HepG2 (cell line): Measurements from ENCODE around the gene COL25A1. TPM values are rescaled to one million over a fixed set of nuclear protein-coding genes. Genes with fewer than 3 reads are reported as not detected.

Source experiments
- ATM ChIP-seq: fragments of 450-650 bp; IDR thresholded peaks from 2 replicates; pipeline ENCODE4 v1.7.1; 2017; ENCODE audit warnings: mild to moderate bottlenecking, borderline replicate concordance
- PPARG ChIP-seq: conservative IDR thresholded peaks from 2 replicates; pipeline ENCODE4 v1.6.1; 2016; ENCODE audit warnings: missing biosample characterization, missing genetic modification reagents
- ZC3H13 ChIP-seq: sonication (generic); formaldehyde crosslinking; IDR thresholded peaks from 2 replicates; pipeline ENCODE4 v1.8.1; 2023; ENCODE audit warnings: mild to moderate bottlenecking, missing genetic modification reagents, moderate library complexity
- ZNF205 ChIP-seq: IDR thresholded peaks from 2 replicates; pipeline ENCODE4 v1.6.1; 2018; ENCODE audit warnings: missing biosample characterization, missing genetic modification reagents
- ZNF737 ChIP-seq: sonication (generic); formaldehyde crosslinking; IDR thresholded peaks from 2 replicates; pipeline ENCODE4 v1.5.0; 2020; ENCODE audit warnings: missing genetic modification reagents, mild to moderate bottlenecking, borderline replicate concordance
- ZNF773 ChIP-seq: sonication (generic); formaldehyde crosslinking; IDR thresholded peaks from 2 replicates; pipeline ENCODE4 v1.4.0; 2020; ENCODE audit warnings: missing genetic modification reagents, borderline replicate concordance
- polyA plus RNA-seq, 8 experiments: library from polyadenylated mRNA; depleted of rRNA in 3 of 8; stranded (reverse) in 7 of 8; unstranded in 1 of 8; fragments of >200 nt; fragmentation: Illumina TruSeq in 4 of 8; extraction: Trizol in 4 of 8; gene quantifications; 2 replicates each; pipeline versions ENCODE4 v1.2.1 to v1.2.3, GENCODE V29; 2011 to 2016; ENCODE audit warnings: low read depth in 4 of 8, missing spikeins in 1 of 8, mixed read lengths in 1 of 8; ENCODE audit not compliant: insufficient read depth in 1 of 8
- total RNA-seq, 5 experiments: library from RNA; depleted of rRNA; stranded (reverse); fragments of >200 nt; fragmentation: Illumina TruSeq; extraction: Trizol; gene quantifications; 2 replicates each; pipeline ENCODE4 v1.2.3, GENCODE V29; 2016; ENCODE audit warnings: low read depth in 1 of 5
- TF ChIP-seq, protein P1 (sequence below): sonication (generic); formaldehyde crosslinking; IDR thresholded peaks from 2 replicates; pipeline ENCODE4 v1.5.1; 2020; ENCODE audit warnings: missing genetic modification reagents, mild to moderate bottlenecking, borderline replicate concordance
- TF ChIP-seq, protein P2 (sequence below): sonication (generic); formaldehyde crosslinking; IDR thresholded peaks from 2 replicates; pipeline ENCODE4 v1.4.0; 2020; ENCODE audit warnings: mild to moderate bottlenecking, missing genetic modification reagents

Gene COL25A1
- total and polyA plus RNA-seq, 2 of the 13 experiments (the other 11 are each of a cell fraction or from before 2014, with no cell fraction given): not detected

DNA sequence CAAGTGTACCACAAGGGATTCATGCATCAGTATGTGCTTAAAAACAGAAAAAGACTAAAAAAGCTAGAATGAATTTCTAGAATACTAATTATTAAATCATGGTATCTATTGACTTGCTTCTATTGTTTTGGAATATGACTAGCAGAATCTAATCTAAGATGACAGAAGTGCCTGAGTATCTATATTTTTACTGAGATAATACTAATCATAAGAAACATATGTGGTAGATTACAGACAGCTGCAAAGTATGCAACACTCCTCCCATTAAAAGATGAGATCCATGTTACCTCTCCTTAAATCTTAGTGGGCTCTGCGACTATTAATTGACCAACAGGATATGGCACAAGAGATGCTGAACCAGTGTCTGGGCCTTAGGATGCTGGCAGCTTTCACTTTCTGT lies 89.4 kb downstream of the COL25A1 start (continued):
- no peak for TF ChIP-seq ZNF737 (CRISPR knock-in tag)
- no peak for TF ChIP-seq ZNF205 (CRISPR knock-in tag)
- TF ChIP-seq, protein P1, sequence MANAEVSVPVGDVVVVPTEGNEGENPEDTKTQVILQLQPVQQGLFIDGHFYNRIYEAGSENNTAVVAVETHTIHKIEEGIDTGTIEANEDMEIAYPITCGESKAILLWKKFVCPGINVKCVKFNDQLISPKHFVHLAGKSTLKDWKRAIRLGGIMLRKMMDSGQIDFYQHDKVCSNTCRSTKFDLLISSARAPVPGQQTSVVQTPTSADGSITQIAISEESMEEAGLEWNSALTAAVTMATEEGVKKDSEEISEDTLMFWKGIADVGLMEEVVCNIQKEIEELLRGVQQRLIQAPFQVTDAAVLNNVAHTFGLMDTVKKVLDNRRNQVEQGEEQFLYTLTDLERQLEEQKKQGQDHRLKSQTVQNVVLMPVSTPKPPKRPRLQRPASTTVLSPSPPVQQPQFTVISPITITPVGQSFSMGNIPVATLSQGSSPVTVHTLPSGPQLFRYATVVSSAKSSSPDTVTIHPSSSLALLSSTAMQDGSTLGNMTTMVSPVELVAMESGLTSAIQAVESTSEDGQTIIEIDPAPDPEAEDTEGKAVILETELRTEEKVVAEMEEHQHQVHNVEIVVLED (CRISPR knock-in tag): no peak
- TF ChIP-seq ZNF773 (CRISPR knock-in tag): no peak
- TF ChIP-seq PPARG (CRISPR knock-in tag): no peak
- TF ChIP-seq, protein P2, sequence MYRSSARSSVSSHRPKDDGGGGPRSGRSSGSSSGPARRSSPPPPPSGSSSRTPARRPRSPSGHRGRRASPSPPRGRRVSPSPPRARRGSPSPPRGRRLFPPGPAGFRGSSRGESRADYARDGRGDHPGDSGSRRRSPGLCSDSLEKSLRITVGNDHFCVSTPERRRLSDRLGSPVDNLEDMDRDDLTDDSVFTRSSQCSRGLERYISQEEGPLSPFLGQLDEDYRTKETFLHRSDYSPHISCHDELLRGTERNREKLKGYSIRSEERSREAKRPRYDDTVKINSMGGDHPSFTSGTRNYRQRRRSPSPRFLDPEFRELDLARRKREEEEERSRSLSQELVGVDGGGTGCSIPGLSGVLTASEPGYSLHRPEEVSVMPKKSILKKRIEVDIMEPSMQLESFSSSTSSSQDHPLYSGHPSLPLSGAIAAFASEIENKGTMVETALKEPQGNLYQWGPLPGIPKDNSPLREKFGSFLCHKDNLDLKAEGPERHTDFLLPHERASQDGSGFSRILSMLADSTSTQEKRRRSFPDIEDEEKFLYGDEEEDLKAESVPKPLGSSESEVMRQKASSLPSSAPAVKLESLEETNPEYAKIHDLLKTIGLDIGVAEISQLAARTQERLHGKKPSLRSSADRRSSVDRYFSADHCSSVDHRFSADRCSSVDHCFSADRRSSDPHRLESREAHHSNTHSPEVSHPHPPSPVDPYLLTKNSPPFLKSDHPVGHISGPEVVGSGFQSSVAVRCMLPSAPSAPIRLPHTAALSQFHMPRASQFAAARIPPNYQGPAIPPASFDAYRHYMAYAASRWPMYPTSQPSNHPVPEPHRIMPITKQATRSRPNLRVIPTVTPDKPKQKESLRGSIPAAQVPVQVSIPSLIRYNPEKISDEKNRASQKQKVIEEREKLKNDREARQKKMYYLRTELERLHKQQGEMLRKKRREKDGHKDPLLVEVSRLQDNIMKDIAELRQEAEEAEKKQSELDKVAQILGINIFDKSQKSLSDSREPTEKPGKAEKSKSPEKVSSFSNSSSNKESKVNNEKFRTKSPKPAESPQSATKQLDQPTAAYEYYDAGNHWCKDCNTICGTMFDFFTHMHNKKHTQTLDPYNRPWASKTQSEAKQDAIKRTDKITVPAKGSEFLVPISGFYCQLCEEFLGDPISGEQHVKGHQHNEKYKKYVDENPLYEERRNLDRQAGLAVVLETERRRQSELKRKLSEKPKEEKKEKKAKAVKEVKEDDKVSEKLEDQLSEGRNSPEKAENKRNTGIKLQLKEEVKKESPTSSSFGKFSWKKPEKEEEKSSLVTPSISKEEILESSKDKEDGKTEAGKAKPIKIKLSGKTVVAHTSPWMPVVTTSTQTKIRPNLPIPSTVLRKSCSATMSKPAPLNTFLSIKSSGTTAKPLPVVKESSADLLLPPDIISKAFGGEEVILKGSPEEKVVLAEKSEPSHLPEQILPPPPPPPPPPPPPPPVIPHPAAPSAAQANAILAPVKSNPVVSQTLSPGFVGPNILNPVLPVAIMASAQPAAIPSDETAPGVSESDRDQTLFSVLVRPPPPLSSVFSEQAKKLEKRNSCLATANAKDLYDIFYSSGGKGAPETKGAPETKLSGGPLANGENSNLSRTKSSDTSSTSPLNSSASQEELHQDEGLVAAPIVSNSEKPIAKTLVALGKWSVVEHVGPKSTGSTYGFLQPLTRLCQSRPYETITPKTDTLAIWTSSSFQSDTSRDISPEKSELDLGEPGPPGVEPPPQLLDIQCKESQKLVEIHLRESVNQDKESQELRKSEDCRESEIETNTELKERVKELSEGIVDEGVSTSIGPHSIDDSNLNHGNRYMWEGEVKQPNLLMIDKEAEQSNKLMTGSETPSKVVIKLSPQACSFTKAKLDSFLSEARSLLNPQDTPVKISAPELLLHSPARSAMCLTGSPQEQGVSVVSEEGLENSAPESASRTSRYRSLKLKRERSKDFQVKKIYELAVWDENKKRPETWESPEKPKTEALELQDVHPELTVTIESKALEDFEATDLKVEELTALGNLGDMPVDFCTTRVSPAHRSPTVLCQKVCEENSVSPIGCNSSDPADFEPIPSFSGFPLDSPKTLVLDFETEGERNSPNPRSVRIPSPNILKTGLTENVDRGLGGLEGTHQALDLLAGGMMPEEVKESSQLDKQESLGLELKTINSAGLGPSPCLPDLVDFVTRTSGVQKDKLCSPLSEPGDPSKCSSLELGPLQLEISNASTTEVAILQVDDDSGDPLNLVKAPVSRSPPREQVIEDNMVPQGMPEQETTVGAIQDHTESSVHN (CRISPR knock-in tag): no peak
- no peak for TF ChIP-seq ZC3H13
- TF ChIP-seq ATM: no peak
